Suppressor macrophage treated with lipopolysaccharide for 1 hour (primary cell): ENCODE measurements around the gene LCE4A.

Source experiments
- DNase-seq, 3 donors: peaks; one replicate each; pipeline ENCODE4 v3.0.0-alpha.2; 2020 to 2022

The LCE4A gene

DNA sequence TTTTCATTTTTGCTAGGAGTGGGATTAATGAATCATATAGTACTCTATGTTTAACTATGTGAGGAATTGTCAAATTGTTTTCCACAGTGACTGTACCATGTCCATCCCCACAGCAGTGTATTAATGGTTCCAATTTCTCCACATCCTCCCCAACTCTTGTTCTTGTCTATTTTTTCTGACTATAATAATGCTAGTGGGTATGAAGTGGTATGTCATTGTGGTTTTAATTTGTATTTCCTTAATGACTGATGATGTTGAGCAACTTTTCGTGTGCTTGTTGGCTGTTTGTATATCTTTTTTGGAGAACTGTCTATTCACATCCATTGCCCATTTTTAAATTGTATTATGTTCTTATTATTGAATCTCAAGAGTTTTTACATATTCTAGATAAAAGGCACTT is 39.9 kb downstream of the LCE4A start:
- no peak for DNase-seq

DNA sequence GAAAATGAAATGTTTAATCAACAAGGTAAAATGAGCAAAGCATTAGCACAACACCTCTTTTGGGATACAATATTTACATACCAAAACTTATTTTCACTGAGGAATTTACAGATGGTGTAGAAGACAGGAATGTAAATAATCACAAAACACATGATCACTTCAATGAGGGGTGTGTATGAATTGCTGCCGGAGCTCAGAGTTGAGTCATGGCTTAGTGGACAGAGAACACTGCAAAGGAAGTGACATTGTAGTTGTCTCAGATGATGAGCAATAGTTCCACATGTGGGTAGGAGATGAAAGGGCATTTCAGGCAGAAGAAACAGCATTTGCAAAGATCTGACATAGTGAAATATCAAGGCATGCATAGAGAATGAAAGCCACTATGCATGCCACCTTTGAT is 44.3 kb downstream of the LCE4A start:
- peak; percentile 9 to 45 (median 13) for DNase-seq

DNA sequence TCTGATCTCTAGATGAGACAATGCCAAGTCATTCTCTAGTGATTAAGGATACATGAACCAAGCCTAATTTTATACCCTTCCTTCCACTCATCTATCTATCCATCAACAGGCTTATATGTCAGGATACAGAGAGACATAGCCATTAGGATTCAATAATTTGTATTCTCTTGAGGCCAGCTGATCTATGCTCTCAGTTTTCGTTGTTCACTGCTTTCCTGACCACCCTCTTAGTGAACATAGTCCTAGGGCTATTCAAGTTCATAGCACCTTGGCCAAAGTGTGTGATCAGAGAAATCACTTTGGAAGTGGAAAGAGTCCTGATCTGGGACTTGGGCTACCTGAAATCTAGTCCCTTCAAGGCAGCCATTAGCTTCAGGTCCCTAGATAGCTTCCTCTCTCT is 45.6 kb downstream of the LCE4A start:
- DNase-seq = no peak

DNA sequence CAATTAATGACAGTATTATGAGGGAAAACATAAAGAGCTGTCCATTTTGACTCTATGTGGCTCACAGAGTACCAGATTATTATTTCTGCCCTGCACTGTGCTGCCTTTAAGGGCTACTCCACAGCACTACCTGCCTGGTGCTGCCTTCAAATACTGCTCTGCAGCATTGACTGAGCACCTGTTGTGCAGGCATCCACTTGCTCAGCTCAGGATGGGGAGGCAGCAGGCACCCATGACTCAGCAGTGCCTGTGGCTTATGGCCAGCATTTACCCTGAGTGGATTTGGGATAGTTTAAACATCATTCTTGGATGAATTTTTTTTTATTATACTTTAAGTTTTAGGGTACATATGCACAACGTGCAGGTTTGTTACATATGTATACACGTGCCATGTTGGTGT is 48.9 kb downstream of the LCE4A start:
- DNase-seq = no peak

DNA sequence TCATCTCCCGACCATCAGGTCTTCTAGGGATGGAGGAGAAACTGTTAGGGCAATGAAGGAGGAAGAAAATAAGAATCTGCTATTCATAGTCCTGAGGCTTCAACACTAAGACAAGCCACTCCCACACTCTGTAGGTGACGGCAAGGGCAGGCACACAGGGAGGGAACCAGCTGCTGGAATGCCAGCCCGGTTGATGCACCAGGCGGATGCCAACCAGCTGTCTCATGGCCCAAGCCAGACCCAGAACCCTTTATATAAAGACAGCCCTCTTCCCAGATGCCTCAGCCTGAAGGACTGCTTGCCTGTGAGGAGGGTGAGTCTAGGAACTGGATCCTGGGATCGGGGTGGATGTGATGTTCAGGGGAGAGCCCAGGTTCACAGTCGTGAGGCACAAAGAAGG is 49.8 kb downstream of the LCE4A start, which contains the start of gene KPRP:
TSS of gene KPRP (plus strand) at position 279 of the 400 bp plus-strand sequence. CDS start 1,564 bp downstream, outside the sequence.
- no peak for DNase-seq

DNA sequence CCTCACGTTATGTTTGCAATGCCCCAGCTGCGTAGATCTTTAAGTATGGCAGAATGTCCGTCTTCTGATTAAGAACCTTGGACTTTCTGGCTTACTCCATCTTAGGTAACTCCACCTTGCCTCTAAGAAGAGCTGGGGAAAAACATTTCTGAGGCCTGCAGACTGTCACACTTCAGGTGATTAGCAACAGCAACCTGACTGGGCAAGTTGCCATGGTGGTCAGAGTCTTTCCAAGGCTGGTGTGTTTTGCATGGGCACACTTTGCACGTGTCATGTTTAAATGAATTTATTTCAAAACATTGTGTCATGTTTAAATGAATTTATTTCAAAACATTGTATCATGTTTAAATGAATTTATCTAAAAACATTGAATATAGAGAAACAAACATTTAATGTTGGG is 50.7 kb downstream of the LCE4A start:
- DNase-seq = no peak
